AG04449 (cell line): ENCODE measurements around the gene KCTD1.

ENCODE experiments used
- CTCF ChIA-PET: fragments of 350-600 bp; formaldehyde crosslinking; extraction: SDS; loops from one replicate; lab custom pipeline; 2021; ENCODE audit warnings: antibody characterized with exemption; lab: Yijun Ruan, JAX
- POLR2A ChIA-PET: fragments of 400-600, 350-600 bp; formaldehyde crosslinking; extraction: SDS; loops from one replicate; lab custom pipeline; 2020; ENCODE audit warnings: antibody characterized with exemption, inconsistent platforms; lab: Yijun Ruan, JAX
- DNase-seq: peaks from one replicate; pipeline ENCODE4 v3.0.0-alpha.2; 2010; ENCODE audit warnings: low read depth, low spot score
- H3K4me3 ChIP-seq: 2 replicates; pipeline ENCODE4 v1.5.1; 2011; ENCODE audit warnings: low read depth, mild to moderate bottlenecking, control low read depth, low read length
- CTCF ChIP-seq: IDR thresholded peaks from one replicate; pipeline ENCODE4 v1.5.1; 2011; ENCODE audit warnings: mild to moderate bottlenecking, moderate library complexity, low read length, control low read depth, inconsistent platforms; ENCODE audit not compliant: insufficient read depth; ENCODE audit errors: missing control alignments

KCTD1 gene

DNA sequence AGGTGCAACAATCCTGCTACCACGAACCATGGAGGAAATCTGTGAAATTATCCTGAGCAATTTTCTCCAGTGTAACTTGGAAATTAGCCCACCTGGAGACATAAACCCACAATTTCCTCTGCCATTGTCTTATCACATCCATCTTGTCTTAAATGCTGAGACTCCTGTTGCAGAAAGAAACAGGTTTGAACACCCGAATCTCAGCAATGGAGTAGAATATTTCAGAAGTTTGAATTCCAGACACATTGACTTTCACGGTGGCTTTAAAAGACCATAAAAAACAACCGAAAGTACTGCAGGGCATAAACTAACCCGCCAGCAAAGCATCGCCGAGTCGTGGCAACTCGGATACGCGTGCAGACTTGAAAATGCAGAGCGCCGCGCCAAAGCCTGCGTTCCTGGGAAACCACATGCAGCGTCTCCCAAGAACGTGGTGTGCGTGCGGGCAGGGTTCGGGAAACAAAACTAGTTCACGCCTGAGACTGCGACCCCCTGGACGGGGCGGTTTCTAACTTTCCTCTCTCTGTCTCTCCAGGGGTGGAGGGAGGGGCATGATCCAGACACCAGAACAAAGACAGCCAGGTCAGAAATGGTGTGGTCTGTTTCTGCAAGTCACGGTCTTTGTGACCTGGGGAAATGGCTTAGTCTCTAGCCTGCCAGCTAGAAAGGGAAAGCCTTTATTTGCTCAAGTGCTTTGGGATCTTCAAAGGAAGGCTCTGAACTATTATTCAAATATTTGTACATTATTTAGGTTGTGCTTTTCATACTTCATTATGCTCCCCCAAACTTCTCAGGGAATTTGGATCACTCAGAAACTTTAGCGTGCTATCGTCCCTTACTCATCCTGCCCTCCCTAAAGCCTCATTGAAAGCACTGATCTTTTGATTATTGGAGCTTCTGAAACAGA, 26.9 kb upstream of the KCTD1 start:
- POLR2A ChIA-PET: no interaction called here
- TF ChIP-seq CTCF: no peak
- peak; percentile 14 for DNase-seq
- CTCF ChIA-PET: interaction anchor here (0.6 to 1.7 kb wide), 3 partner anchors 27 to 266 kb away, joined by 3 to 8 read pairs (median 3); partner anchors contain the start of gene KCTD1
- peak overlapping the region; percentile 46 for H3K4me3 ChIP-seq

DNA sequence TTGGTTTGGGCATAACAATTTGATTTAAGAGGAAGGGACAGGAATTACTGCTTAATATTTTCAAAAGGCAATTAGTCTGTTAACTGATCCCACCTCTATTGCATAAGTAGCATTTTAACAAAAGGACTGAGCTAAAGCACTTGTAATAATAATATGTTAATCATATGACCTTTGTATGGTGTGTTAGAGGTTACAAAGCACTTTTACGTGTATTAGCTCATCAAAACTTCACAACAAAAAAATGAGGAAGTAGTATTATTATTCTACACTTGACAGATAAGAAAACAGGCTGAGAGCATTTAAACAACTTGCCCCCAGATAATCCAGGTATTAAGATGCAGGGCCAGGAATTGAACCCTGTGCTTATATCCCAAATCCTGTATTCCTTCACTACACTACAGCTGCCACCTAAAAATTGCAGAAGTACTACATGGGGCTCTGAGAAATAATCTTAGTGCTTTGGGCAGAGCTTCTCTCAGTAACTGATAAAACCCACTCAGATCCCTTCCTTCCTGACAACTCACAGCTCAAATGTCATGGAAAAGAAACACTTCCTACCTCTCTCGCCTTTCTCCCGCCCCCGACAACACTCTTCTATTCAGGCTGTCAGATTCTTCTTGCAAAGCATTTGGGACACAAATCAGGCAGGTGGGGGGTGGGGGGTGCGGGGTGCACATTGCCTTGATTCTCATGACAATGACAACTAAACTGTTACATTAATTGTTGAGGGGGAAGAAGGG, 20.7 kb upstream of the KCTD1 start:
- POLR2A ChIA-PET: no interaction called here
- no peak overlapping the region for H3K4me3 ChIP-seq
- DNase-seq: no peak
- CTCF ChIA-PET: interaction anchor here (0.7 to 2.5 kb wide), 6 partner anchors 10 to 185 kb away, joined by 3 to 10 read pairs (median 4); partner anchors contain the start of gene KCTD1
- no peak for TF ChIP-seq CTCF

DNA sequence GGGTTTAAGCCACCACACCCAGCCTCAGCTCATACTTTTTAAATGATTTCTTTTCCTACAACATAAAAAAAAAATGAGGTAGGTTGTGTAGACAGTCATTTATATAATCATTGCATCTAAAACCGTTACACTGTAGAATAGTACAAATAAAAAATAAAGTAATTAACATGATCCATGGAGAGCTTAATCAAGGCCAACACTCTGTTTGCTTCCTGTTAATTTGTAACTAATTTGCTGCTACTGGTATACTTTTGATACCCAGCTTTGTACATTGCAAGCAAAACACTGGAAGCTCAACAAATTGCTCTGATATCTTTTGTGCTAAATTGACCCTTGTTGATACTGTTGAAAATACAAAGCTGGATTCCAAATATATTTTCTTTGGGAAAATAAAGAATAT, 20.2 kb upstream of the KCTD1 start:
- H3K4me3 ChIP-seq: no peak overlapping the region
- no peak for DNase-seq
- ChIA-PET CTCF (interaction anchor here (0.7 to 2.5 kb wide), 6 partner anchors 11 to 185 kb away, joined by 3 to 10 read pairs (median 4); partner anchors contain the start of gene KCTD1), POLR2A (no interaction called here)
- TF ChIP-seq CTCF: no peak

DNA sequence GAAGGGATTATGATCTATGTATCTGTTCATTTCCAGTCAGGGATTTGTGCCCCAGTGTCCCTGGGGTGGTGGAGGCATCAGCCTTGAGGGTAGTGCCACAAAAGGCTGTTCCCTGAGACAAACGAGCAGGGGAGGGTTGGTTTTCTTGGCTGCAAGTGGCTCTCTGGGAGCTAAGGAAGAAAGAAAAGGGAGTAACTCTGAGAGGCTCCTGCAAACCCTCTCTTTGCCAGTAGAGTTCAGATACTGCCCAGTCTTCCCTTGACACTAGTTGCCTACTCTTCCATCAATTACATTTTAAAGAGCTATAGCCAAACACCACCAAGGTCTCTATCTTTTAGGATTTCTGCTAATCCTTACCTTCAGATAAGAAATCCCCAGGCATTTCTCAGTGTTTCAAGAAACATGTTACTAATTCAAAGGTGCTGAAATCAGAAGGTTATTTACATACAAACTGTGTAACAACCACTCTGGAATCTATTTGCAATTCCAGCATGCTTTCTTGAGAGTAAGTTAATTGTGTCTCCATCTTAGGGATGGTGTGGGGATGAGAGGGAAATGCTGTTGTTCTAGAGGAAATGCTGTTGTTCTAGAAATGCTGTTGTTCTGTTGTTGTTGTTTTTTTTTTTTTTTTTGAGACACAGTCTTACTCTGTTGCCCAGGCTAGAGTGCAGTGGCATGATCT, 18.7 kb upstream of the KCTD1 start:
- POLR2A ChIA-PET: no interaction called here
- no peak for TF ChIP-seq CTCF
- CTCF ChIA-PET: no interaction called here
- DNase-seq: no peak
- no peak overlapping the region for H3K4me3 ChIP-seq

DNA sequence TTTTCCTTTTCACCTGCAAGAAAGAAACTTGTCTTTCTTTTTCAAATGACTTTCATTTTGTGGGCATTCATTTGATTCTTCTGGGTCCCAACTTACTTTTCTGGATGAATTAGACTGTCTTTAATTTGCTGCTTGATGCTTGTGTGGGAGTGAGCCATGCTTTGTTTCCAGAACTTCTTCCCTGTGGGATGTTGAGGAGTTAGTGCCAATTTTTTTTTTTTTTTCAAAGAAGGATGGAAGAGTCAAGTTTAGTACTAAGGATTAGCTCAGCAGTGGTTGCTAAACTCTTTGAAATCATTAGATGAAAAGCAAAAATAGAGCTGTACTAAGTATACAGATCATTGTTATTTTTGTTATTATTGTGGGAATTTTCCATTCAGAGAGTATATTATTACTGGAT, 17.2 kb upstream of the KCTD1 start:
- POLR2A ChIA-PET: no interaction called here
- CTCF ChIA-PET: interaction anchor here (1.6 kb wide), 1 partner anchor 182 kb away, joined by 6 read pairs; no protein-coding TSS in a partner anchor
- TF ChIP-seq CTCF: no peak

More for the DNA sequence above, 17.2 kb upstream of the KCTD1 start:
- H3K4me3 ChIP-seq: no peak overlapping the region
- no peak for DNase-seq
